Endodermal cell (in vitro differentiated cells): Measurements from ENCODE around the gene GAB2. TPM values are rescaled to one million over a fixed set of nuclear protein-coding genes. Genes with fewer than 3 reads are reported as not detected.

Source experiments
- DNase-seq: peaks from one replicate; pipeline ENCODE4 v3.0.0-alpha.2; 2017
- H3K27ac ChIP-seq: 2 replicates; pipeline ENCODE4 v1.5.1; 2013; ENCODE audit warnings: mild to moderate bottlenecking, low read depth, low read length, moderate library complexity
- H3K27me3 ChIP-seq: 2 replicates; pipeline ENCODE4 v1.6.1; 2013; ENCODE audit warnings: mild to moderate bottlenecking, low read length, moderate library complexity; ENCODE audit not compliant: insufficient read depth, control insufficient read depth, poor library complexity, severe bottlenecking
- H3K36me3 ChIP-seq: 2 replicates; pipeline ENCODE4 v1.7.0; 2013; ENCODE audit warnings: mild to moderate bottlenecking, low read length, moderate library complexity; ENCODE audit not compliant: control insufficient read depth, insufficient read depth
- H3K4me1 ChIP-seq: one replicate; pipeline ENCODE4 v1.7.0; 2013; ENCODE audit warnings: low read length; ENCODE audit not compliant: control insufficient read depth, insufficient read depth
- H3K4me3 ChIP-seq: 2 replicates; pipeline ENCODE4 v1.5.1; 2013; ENCODE audit warnings: mild to moderate bottlenecking, low read length, moderate library complexity
- H3K9ac ChIP-seq: 2 replicates; pipeline ENCODE4 v1.6.1; 2013; ENCODE audit warnings: mild to moderate bottlenecking, low read length, moderate library complexity; ENCODE audit not compliant: poor library complexity, severe bottlenecking; ENCODE audit errors: extremely low read depth
- H3K9me3 ChIP-seq: 2 replicates; pipeline ENCODE4 v1.6.1; 2013; ENCODE audit warnings: mild to moderate bottlenecking, low read length, moderate library complexity; ENCODE audit not compliant: control insufficient read depth
- H3K27ac Mint-ChIP-seq: 2 replicates; pipeline ENCODE4 v1.8.0; 2020; ENCODE audit warnings: mixed read lengths
- H3K27me3 Mint-ChIP-seq: 2 replicates; pipeline ENCODE4 v1.8.0; 2021; ENCODE audit warnings: mild to moderate bottlenecking, mixed read lengths; ENCODE audit not compliant: insufficient read depth
- H3K36me3 Mint-ChIP-seq: 2 replicates; pipeline ENCODE4 v1.8.0; 2020; ENCODE audit warnings: low read depth, mixed read lengths
- H3K4me1 Mint-ChIP-seq: 2 replicates; pipeline ENCODE4 v1.8.0; 2020; ENCODE audit warnings: mixed read lengths
- H3K4me3 Mint-ChIP-seq: 2 replicates; pipeline ENCODE4 v1.8.0; 2020; ENCODE audit warnings: mild to moderate bottlenecking, moderate library complexity, mixed read lengths
- H3K9me3 Mint-ChIP-seq: 2 replicates; pipeline ENCODE4 v1.8.0; 2020; ENCODE audit warnings: mild to moderate bottlenecking, mixed read lengths
- CTCF ChIP-seq: fragments of 200-600 bp; sonication (generic); conservative IDR thresholded peaks from 2 replicates; pipeline ENCODE4 v1.5.0; 2021; ENCODE audit warnings: antibody characterized with exemption, mild to moderate bottlenecking
- WGBS, 2 experiments: methylation state at CpG; one replicate each; pipeline versions ENCODE4 v1.1.5 to v1.1.7; 2013; ENCODE audit warnings: missing lambda C conversion rate in 2 of 2, mixed read lengths in 1 of 2; ENCODE audit not compliant: insufficient coverage in 1 of 2, insufficient read length in 1 of 2; 5-methylcytosine and 5-hydroxymethylcytosine counted together
- total RNA-seq, 2 donors: library from RNA; stranded (reverse); fragmentation: NEBNext Ultra II Directional in 1 of 2; extraction: Animal tissue kit (Norgen Biotek cat#: 25700) in 1 of 2; gene quantifications; 2 replicates in 1 of 2; 3 replicates in 1 of 2; pipeline ENCODE4 v1.2.1, GENCODE V29; 2021

The GAB2 gene
- total RNA-seq, 2 donors from 2014 or later: 26.9 to 62.8 TPM

GRCh38 chr11:78425399-78426070, 7.9 kb upstream of the GAB2 start:
- H3K9ac ChIP-seq: no peak overlapping the region
- no peaks in the 10 kb centered on the region for H3K9me3 ChIP-seq
- 78 to 90% methylated on average over 2 to 4 of the region's 4 CpGs for WGBS, 2 experiments
- H3K4me3 ChIP-seq: no peak overlapping the region
- H3K9me3 Mint-ChIP-seq: no peaks in the 10 kb centered on the region
- H3K4me1 Mint-ChIP-seq: peaks cover 51% of the 10 kb centered on the region
- no peak for TF ChIP-seq CTCF
- H3K27ac Mint-ChIP-seq: no peak overlapping the region
- no peaks in the 10 kb centered on the region for H3K27me3 Mint-ChIP-seq
- no peak overlapping the region for H3K4me3 Mint-ChIP-seq
- peaks cover 22% of the 10 kb centered on the region for H3K4me1 ChIP-seq
- no peaks in the 10 kb centered on the region for H3K36me3 Mint-ChIP-seq
- no peak for DNase-seq
- H3K27me3 ChIP-seq: no peaks in the 10 kb centered on the region
- no peak overlapping the region for H3K27ac ChIP-seq
- no peaks in the 10 kb centered on the region for H3K36me3 ChIP-seq

- H3K27me3 ChIP-seq: no peaks in the 10 kb centered on the region
- Mint-ChIP-seq H3K4me1 (peaks cover 50% of the 10 kb centered on the region), H3K9me3 (no peaks in the 10 kb centered on the region), H3K27me3 (peaks cover 5% of the 10 kb centered on the region), H3K27ac (no peak overlapping the region), H3K4me3 (no peak overlapping the region), H3K36me3 (peaks cover under 1% of the 10 kb centered on the region)
- H3K9ac ChIP-seq: no peak overlapping the region
- no peak for DNase-seq
- TF ChIP-seq CTCF: no peak
- no peak overlapping the region for H3K4me3 ChIP-seq
- H3K27ac ChIP-seq: no peak overlapping the region
- no peaks in the 10 kb centered on the region for H3K36me3 ChIP-seq
- no peaks in the 10 kb centered on the region for H3K9me3 ChIP-seq
- H3K4me1 ChIP-seq: peaks cover 15% of the 10 kb centered on the region
- 85 to 98% methylated on average over 6 to 7 of the region's 7 CpGs for WGBS, 2 experiments
Measured at GRCh38 chr11:78424334-78425270, 7.0 kb upstream of the GAB2 start.

GRCh38 chr11:78423241-78423640, 5.6 kb upstream of the GAB2 start:
- Mint-ChIP-seq H3K4me1 (peaks cover 50% of the 10 kb centered on the region), H3K9me3 (no peaks in the 10 kb centered on the region), H3K27me3 (peaks cover 16% of the 10 kb centered on the region), H3K36me3 (peaks cover 3% of the 10 kb centered on the region), H3K4me3 (no peak overlapping the region), H3K27ac (no peak overlapping the region)
- Histone ChIP-seq H3K27me3 (no peaks in the 10 kb centered on the region), H3K27ac (no peak overlapping the region), H3K4me3 (no peak overlapping the region), H3K9me3 (no peaks in the 10 kb centered on the region), H3K9ac (no peak overlapping the region), H3K4me1 (peaks cover 13% of the 10 kb centered on the region), H3K36me3 (no peaks in the 10 kb centered on the region)
- TF ChIP-seq CTCF: no peak
- no peak for DNase-seq
- 85 to 93% methylated on average over 2 of the region's 2 CpGs for WGBS, 2 experiments
